DND-41 (cell line): ENCODE data around the gene CPD.

Experiments used
- ATAC-seq: fragments of 200-7000 bp; cut with Tn5 transposase; 3 replicates; pipeline ENCODE4 v1.9.1; 2021; ENCODE audit warnings: low read depth; ENCODE audit not compliant: insufficient read depth
- DNase-seq: peaks from one replicate; pipeline ENCODE4 v3.0.0-alpha.2; 2020
- H2AFZ ChIP-seq: 2 replicates; pipeline ENCODE4 v1.6.0; 2012; ENCODE audit warnings: low read depth, low read length
- H3K27ac ChIP-seq: 2 replicates; pipeline ENCODE4 v1.5.1; 2012; ENCODE audit warnings: low read length, inconsistent platforms
- H3K27me3 ChIP-seq: fragments of 200-600 bp; sonication (generic); 2 replicates; pipeline ENCODE4 v1.6.0; 2012; ENCODE audit warnings: low read length, mild to moderate bottlenecking, inconsistent platforms; ENCODE audit not compliant: insufficient read depth, poor library complexity
- H3K36me3 ChIP-seq: 2 replicates; pipeline ENCODE4 v1.5.1; 2012; ENCODE audit warnings: low read length, inconsistent platforms; ENCODE audit not compliant: insufficient read depth
- H3K4me1 ChIP-seq: 2 replicates; pipeline ENCODE4 v1.5.1; 2012; ENCODE audit warnings: mild to moderate bottlenecking, low read length; ENCODE audit not compliant: insufficient read depth
- H3K4me2 ChIP-seq: 2 replicates; pipeline ENCODE4 v1.6.0; 2012; ENCODE audit warnings: mild to moderate bottlenecking, moderate library complexity, low read length, inconsistent platforms; ENCODE audit not compliant: insufficient read depth
- H3K4me3 ChIP-seq, 2 experiments: fragments of 200-600 bp in 1 of 2; shearing (Covaris generic) in 1 of 2; 2 replicates each; pipeline ENCODE4 v1.5.1; 2012 to 2016; ENCODE audit warnings: inconsistent platforms in 2 of 2, low read length in 2 of 2, mild to moderate bottlenecking in 2 of 2, low read depth in 1 of 2, moderate library complexity in 1 of 2
- H3K79me2 ChIP-seq: 2 replicates; pipeline ENCODE4 v1.6.0; 2012; ENCODE audit warnings: low read length, inconsistent platforms; ENCODE audit not compliant: insufficient read depth
- H3K9ac ChIP-seq: 2 replicates; pipeline ENCODE4 v1.6.0; 2012; ENCODE audit warnings: low read depth, mild to moderate bottlenecking, inconsistent platforms, low read length, moderate library complexity
- H3K9me3 ChIP-seq: 2 replicates; pipeline ENCODE4 v1.5.1; 2012; ENCODE audit warnings: low read length, moderate library complexity, mild to moderate bottlenecking, inconsistent platforms; ENCODE audit not compliant: insufficient read depth, severe bottlenecking
- H4K20me1 ChIP-seq: 2 replicates; pipeline ENCODE4 v1.6.0; 2012; ENCODE audit warnings: low read length; ENCODE audit not compliant: insufficient read depth
- CTCF ChIP-seq: IDR thresholded peaks from 2 replicates; pipeline ENCODE4 v1.5.1; 2012; ENCODE audit warnings: borderline replicate concordance, low read length, moderate library complexity, mild to moderate bottlenecking; ENCODE audit not compliant: poor library complexity, severe bottlenecking; ENCODE audit errors: extremely low read depth
- EZH2 ChIP-seq: IDR thresholded peaks from 3 replicates; pipeline ENCODE4 v1.6.1; 2012; ENCODE audit warnings: borderline replicate concordance, low read depth, mild to moderate bottlenecking, moderate library complexity, low read length, inconsistent platforms; ENCODE audit not compliant: severe bottlenecking

Gene CPD

DNA sequence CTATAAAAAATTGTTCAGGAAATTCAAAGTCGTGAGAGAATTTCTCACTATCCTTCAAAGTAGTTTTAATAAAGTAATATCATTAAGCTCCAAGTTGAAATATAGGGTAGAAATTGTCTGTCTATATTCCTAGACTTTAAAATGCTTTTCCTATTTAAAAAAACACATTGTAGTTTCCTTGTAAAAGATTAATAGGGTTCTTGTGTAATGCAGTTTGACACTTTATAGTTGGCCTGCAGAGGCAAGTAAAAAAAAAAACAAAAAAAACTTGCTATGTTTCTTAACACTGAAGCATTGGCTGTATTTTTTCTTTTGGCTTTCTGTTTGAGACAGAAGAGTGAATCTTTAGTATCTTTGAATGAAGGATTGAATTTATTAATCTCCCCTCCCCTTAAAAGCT lies 17.4 kb downstream of the CPD start:
- H3K4me3 ChIP-seq = no peak overlapping the region

GRCh38 chr17:30396612-30397011 lies 17.9 kb downstream of the CPD start:
- Histone ChIP-seq H3K27ac (no peak overlapping the region), H3K36me3 (no peaks in the 10 kb centered on the region), H3K27me3 (no peaks in the 10 kb centered on the region), H3K9ac (no peak overlapping the region), H3K4me3 (no peak overlapping the region), H3K4me2 (no peak overlapping the region), H4K20me1 (no peaks in the 10 kb centered on the region), H2AFZ (no peak overlapping the region), H3K9me3 (no peaks in the 10 kb centered on the region), H3K4me1 (no peaks in the 10 kb centered on the region), H3K79me2 (no peaks in the 10 kb centered on the region)
- ATAC-seq (no peak), DNase-seq (no peak)
- TF ChIP-seq EZH2 (no peak), CTCF (no peak)

More for the DNA sequence above, 17.4 kb downstream of the CPD start:
- Histone ChIP-seq H3K36me3 (peaks cover 4% of the 10 kb centered on the region; the same call in 1 of the 2 replicates), H3K9me3 (no peaks in the 10 kb centered on the region), H3K79me2 (no peaks in the 10 kb centered on the region), H3K4me1 (no peaks in the 10 kb centered on the region), H3K4me2 (no peak overlapping the region), H3K27me3 (no peaks in the 10 kb centered on the region), H4K20me1 (no peaks in the 10 kb centered on the region), H2AFZ (no peak overlapping the region), H3K27ac (no peak overlapping the region), H3K9ac (no peak overlapping the region)
- no peak for DNase-seq
- no peak for ATAC-seq
- TF ChIP-seq CTCF (no peak), EZH2 (no peak)

DNA sequence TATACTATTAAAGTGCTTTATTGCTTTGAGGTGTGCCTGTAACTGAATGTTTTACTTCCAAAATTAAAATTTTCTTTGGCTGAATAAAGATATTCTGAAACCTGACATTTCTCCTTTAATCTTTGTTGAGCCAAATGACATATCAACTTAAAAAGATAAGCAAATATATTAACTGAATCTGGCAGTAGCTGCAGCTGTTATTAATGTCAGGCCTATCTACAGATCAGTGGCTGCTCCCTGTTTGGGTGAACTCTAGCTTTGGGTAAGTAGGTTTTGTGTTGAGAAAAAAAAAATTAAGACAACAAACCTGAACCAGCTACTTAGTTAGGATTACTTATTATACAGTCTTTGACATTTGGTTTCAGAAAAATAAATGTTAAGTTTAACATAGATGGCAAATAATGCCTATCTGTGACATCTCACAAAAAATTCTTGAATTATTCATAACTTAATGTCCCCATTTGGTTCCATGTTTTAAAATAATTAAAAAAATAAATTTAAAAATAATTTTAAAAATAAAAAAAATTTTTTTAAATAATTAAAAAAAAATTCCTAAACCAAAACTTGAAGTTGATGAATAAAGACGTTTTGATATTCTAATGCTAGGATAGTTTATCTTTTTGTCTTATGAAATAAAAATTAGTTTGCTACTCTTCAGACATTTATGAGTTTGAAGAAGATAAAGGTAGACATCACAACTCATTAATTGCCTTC lies 19.8 kb downstream of the CPD start:
- no peak for DNase-seq
- no peak for TF ChIP-seq CTCF
- TF ChIP-seq EZH2 = no peak
- ATAC-seq = no peak

DNA sequence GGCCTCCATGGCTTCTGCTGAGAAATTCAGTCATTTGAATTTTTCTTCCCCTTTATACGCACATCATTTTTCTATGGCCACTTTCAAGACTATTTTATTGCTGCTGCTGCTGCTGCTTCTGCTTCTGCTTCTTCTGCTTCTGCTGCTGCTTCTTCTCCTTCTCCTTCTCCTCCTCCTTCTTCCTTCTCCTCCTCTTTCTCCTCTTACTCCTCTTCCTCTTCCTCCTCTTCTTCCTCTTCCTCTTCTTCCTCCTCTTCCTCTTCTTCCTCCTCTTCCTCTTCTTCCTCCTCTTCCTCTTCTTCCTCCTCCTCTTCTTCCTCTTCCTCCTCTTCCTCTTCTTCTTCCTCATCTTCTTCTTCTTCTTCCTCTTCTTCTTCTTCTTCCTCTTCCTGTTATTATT lies 22.4 kb downstream of the CPD start:
- TF ChIP-seq EZH2 (no peak), CTCF (no peak)
- no peak overlapping the region for H3K4me3 ChIP-seq
- H3K36me3 ChIP-seq = no peaks in the 10 kb centered on the region
- no peaks in the 10 kb centered on the region for H3K27me3 ChIP-seq
- no peaks in the 10 kb centered on the region for H4K20me1 ChIP-seq
- DNase-seq (no peak), ATAC-seq (no peak)
- H3K4me2 ChIP-seq = no peak overlapping the region
- H3K79me2 ChIP-seq = no peaks in the 10 kb centered on the region
- no peak overlapping the region for H2AFZ ChIP-seq
- H3K4me1 ChIP-seq = no peaks in the 10 kb centered on the region
- no peaks in the 10 kb centered on the region for H3K9me3 ChIP-seq
- H3K27ac ChIP-seq = no peak overlapping the region
- no peak overlapping the region for H3K9ac ChIP-seq

More for the DNA sequence above, 19.8 kb downstream of the CPD start:
- H3K9me3 ChIP-seq = no peaks in the 10 kb centered on the region
- H3K27ac ChIP-seq = no peak overlapping the region
- H3K4me3 ChIP-seq = no peak overlapping the region
- H2AFZ ChIP-seq = no peak overlapping the region
- no peaks in the 10 kb centered on the region for H3K4me1 ChIP-seq
- no peaks in the 10 kb centered on the region for H3K79me2 ChIP-seq
- no peaks in the 10 kb centered on the region for H3K27me3 ChIP-seq
- no peak overlapping the region for H3K4me2 ChIP-seq
- no peak overlapping the region for H3K9ac ChIP-seq
- no peaks in the 10 kb centered on the region for H3K36me3 ChIP-seq
- no peaks in the 10 kb centered on the region for H4K20me1 ChIP-seq
